ENCODE data around the gene CELF2. TPM values are rescaled to one million over a fixed set of nuclear protein-coding genes. Genes with fewer than 3 reads are reported as not detected.

The CELF2 gene
- total RNA-seq, 1 donor from 2014 or later: 94.9 TPM

DNA sequence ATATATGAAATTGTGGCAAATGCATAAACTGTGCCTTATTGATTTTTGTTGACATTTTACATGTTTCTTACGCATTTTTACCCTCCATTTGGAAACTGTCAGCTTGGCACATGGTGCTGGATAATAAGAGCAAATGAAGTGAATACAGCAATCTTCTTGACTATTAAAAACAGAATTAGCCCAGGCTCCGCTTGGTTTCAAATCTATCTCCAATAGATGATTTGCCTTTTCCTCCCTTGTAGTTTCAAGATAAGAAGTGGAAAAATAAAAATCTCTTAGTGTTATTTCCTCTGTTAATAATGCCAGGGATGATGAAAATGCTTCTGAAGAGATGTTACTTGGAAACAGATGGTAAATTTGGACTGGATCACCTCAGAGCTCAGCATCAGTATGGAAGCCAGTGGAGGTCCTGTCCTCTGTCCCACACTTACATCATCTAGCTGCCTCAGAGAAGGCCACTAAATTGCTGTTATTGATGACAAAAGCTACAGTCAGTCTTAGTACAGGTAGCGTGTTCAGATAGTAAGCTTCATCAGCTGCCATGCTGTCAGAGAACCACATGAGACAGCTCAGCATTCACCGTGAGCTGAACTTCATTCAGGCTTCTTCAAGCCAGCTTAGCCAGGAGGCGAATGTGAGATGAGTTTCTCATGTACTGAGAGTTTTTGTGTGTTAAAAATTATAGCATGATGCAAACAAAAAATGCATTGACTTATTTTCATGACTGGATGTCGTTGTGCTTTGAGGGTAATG lies 246.8 kb downstream of the CELF2 start:
- intact Hi-C loops (cut with DNase I): no loop called here
- ATAC-seq (peak; percentile 23), DNase-seq (ENCODE audit: low spot score) (no peak)

DNA sequence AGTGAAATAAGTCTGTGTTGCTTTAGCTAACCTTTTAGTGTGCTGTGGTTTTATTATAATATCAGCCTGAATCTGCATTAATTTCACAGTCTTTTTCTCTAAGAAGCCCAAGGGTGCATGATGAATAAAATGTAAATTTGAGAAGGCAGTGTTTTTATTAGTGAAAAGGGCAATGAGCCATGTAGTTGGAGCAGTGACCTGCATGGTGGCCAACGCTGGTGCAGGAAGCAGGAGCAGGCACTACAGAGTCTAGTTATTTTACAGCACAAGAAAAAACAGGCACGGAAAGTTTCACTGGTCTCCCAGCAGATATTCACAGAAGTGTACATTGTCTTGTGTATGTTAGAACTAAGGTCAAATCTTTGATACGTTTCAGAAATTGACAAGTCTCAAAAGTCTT lies 247.8 kb downstream of the CELF2 start:
- ATAC-seq: no peak
- no peak for DNase-seq (ENCODE audit: low spot score)
- intact Hi-C loops (cut with DNase I): no loop called here

GRCh38 chr10:11266426-11266825 lies 248.8 kb downstream of the CELF2 start:
- ATAC-seq (no peak), DNase-seq (ENCODE audit: low spot score) (no peak)
- intact Hi-C loops (cut with DNase I): no loop called here

DNA sequence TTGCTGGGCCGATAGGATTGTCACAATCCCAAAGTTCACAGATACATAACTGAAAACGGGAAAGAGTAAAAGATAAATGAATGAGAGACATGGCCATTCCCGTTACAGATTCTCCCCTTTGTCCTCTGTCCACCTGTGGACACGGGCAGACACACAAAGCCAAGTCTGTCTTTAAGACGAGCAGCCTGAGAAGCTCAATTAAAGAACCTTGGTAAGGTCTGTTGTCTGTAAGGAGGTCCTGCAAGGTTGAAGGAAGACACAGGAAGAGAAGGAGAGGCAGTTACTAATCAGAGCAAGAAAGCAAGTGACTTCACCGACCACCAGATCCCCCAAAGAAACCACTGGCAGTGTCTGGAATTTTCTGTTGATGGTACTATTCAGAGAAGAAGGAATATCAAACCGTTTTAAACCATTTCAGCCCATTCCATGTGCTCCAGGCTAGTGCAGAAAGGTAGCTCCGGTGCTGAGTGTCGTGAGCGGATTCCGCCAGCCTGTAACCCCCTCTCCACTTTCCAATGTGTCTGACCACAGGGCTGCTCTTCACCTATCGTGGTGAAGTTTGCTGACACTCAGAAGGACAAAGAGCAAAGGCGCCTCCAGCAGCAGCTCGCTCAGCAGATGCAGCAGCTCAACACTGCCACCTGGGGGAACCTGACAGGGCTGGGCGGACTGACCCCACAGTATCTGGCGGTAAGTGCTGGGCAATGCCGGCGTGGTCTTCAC lies 252.6 kb downstream of the CELF2 start:
- peak; percentile 96 for ATAC-seq
- intact Hi-C loops (cut with DNase I): no loop called here
- DNase-seq (ENCODE audit: low spot score): peak; percentile 92

GRCh38 chr10:11270858-11271179 lies 253.1 kb downstream of the CELF2 start:
- DNase-seq (ENCODE audit: low spot score) (no peak), ATAC-seq (no peak)
- intact Hi-C loops (cut with DNase I): no loop called here

- ATAC-seq: no peak
- DNase-seq (ENCODE audit: low spot score): no peak
- intact Hi-C loops (cut with DNase I): no loop called here
These were observed 255.3 kb downstream of the CELF2 start for GRCh38 chr10:11272915-11273389.

DNA sequence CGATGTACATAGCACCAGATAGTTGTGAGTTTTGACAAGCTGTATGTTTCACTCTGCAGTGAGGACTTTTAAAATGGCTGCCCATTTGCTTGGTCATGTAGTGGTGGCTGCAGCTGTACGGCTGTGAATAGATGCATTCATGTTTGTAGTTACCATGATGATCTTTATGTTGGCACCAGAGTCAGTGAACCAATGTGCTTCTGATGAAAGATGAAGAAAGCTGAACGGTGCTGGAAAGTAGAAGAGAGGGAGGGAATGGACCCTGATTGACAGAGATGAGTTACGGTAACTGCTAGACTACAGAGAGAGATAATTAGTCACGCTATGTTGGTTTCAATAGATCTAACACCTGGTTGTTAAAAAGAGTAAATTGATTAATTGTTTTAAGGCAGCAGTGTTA lies 256.8 kb downstream of the CELF2 start:
- DNase-seq (ENCODE audit: low spot score): no peak
- no peak for ATAC-seq
- intact Hi-C loops (cut with DNase I): no loop called here

DNA sequence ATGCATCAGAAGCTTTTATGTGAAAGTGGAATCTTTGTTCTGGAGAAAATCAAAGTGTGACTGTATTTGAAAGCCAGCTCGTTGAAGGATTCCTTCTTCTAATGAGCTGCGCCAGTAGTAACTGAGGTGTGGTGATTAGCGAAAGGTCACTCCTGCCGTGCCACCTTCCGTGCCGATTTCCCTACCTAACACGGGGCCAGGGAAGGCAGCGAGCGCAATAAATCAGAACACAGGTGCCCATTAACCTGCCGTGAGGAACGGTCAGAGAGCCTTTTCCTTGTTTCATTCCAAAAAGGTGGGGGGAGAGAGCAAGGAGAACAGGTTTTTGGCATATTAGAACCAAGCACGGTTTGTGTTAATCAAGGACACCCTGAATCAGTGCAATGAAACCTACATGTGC lies 258.0 kb downstream of the CELF2 start:
- DNase-seq (ENCODE audit: low spot score): no peak
- intact Hi-C loops (cut with DNase I): no loop called here
- ATAC-seq: no peak

GRCh38 chr10:11276449-11276990 lies 258.8 kb downstream of the CELF2 start:
- intact Hi-C loops (cut with DNase I): no loop called here
- DNase-seq (ENCODE audit: low spot score) (no peak), ATAC-seq (no peak)

DNA sequence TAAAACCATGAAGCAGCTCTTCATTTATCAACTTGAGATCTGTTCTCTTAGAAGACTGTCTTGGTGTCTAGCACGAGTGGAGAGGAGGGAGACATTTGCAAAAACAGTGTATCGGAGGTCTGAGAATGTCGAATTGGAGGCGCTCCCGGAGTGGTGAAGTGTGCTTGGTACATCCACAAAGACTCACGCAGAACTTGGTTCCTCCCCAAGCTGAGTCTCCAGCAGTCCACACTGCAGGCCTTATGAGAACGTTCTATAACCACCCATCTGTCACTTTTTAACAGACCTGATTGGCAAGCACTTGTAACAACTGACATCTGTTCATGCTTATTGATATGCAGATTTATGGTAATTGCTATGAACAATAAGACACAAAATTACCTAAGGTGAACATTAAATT lies 261.6 kb downstream of the CELF2 start:
- DNase-seq (ENCODE audit: low spot score): no peak
- intact Hi-C loops (cut with DNase I): no loop called here
- ATAC-seq: no peak

- no peak for ATAC-seq
- DNase-seq (ENCODE audit: low spot score): no peak
- intact Hi-C loops (cut with DNase I): no loop called here
These were observed 262.7 kb downstream of the CELF2 start for GRCh38 chr10:11280187-11280932.

DNA sequence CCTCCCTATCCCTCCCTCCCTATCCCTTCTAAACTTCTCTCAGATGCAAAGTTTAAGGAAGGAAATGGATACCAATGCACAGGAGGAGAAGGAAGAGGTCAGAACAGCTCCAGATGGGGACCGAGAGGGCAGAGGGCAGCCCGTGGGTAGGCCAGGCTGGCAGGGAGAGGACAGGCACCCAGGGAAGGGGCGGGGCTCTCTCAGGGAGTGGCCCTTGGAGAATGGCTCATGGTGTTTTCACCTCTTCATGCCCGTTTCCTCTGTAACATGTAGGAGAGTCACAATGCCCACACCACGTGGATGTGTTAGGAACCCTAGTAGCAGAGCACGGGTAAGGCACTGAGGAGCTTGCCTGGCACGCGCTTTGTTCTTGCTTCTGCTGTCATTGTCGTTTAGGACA lies 264.5 kb downstream of the CELF2 start:
- DNase-seq (ENCODE audit: low spot score): no peak
- intact Hi-C loops (cut with DNase I): no loop called here
- no peak for ATAC-seq

- DNase-seq (ENCODE audit: low spot score) (no peak), ATAC-seq (no peak)
- intact Hi-C loops (cut with DNase I): no loop called here
These were observed 265.0 kb downstream of the CELF2 start for GRCh38 chr10:11282661-11283060.

DNA sequence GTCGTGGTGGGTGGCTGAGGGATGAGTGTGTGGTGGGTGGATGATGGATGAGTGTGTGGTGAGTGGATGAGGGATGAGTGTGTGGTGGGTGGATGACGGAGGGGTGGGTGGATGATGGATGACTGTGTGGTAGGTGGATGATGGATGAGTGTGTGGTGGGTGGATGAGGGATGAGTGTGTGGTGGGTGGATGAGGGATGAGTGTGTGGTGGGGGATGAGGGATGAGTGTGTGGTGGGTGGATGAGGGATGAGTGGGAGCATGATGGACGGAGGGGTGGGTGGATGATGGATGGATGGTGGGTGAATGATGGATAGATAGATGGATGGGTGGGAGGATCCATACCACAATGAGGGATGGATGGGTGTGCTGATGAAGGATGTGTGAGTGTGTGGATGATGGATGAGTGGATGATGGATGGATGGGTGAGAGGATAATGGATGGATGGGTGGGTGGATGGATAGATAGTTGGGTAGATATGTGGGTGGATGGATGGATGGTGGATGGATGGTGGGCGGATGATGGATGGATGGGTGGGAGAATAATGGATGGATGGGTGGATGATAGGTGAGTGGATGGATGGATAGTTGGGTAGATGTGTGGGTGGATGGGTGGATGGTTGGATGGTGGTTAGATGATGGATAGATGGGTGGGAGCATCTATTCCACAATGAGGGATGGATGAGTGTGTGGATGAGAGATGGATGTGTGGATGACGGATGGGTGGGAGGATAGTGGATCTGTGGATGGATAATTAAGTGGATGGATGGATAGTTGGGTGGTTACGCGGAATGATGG lies 266.8 kb downstream of the CELF2 start:
- intact Hi-C loops (cut with DNase I): no loop called here
- DNase-seq (ENCODE audit: low spot score) (no peak), ATAC-seq (no peak)

DNA sequence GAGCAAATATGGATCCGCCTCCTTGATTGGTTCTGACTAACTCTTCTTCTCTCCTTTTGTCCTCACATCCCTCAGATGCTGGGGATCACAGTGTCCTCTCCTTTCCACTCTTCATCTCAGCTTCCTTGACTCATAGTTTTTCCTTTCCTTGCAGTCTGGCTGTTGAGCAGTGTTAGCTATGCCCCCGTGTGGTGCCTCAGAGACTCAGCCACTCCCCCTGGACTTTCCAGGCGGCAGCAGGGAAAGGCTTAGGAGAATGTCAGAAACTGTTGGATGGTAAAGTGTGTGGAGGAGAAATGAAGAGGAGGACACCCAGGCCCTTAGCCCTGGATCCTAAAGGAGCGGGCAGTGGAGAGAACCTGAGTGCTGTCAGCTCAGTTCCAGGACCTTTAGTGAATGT lies 267.5 kb downstream of the CELF2 start:
- no peak for DNase-seq (ENCODE audit: low spot score)
- intact Hi-C loops (cut with DNase I): no loop called here
- no peak for ATAC-seq

GRCh38 chr10:11286261-11286852 lies 268.7 kb downstream of the CELF2 start:
- ATAC-seq (no peak), DNase-seq (ENCODE audit: low spot score) (no peak)
- intact Hi-C loops (cut with DNase I): no loop called here

- ATAC-seq (no peak), DNase-seq (ENCODE audit: low spot score) (no peak)
- intact Hi-C loops (cut with DNase I): no loop called here
These were observed 270.6 kb downstream of the CELF2 start for GRCh38 chr10:11288302-11288701.

GRCh38 chr10:11290156-11290890 lies 272.7 kb downstream of the CELF2 start:
- intact Hi-C loops (cut with DNase I): no loop called here
- no peak for DNase-seq (ENCODE audit: low spot score)
- no peak for ATAC-seq

Data from sciatic nerve (tissue), 2 donors.